H1 (cell line): Measurements from ENCODE around the gene RNPS1. TPM values are rescaled to one million over a fixed set of nuclear protein-coding genes. Genes with fewer than 3 reads are reported as not detected.
A peak's percentile ranks its signal among the peaks of the same experiment; 100 is the strongest.

Source experiments
- CTCF ChIA-PET: fragments of 300-600 bp; sonication (Branson Sonifier 250); formaldehyde crosslinking; loops from one replicate; lab custom pipeline; 2021; ENCODE audit not compliant: partially characterized antibody; lab: Charles Lee
- POLR2A ChIA-PET: fragments of 300-600 bp; sonication (Branson Sonifier 250); formaldehyde crosslinking; loops from one replicate; lab custom pipeline; 2021; ENCODE audit warnings: inconsistent platforms; ENCODE audit not compliant: partially characterized antibody; lab: Charles Lee
- DNase-seq, 2 experiments: peaks; one replicate each; pipeline versions ENCODE4 v3.0.0 to v3.0.0-alpha.2; 2010 to 2022; ENCODE audit warnings: low spot score in 2 of 2, low read depth in 1 of 2, mixed read lengths in 1 of 2
- FAIRE-seq: peaks from 2 replicates; lab custom pipeline; 2011; peaks lifted over from hg19 to GRCh38; lab: Jason Lieb, UNC
- H2AFZ ChIP-seq: 2 replicates; pipeline ENCODE4 v1.8.1; 2012; ENCODE audit warnings: low read length, inconsistent platforms
- H2AK5ac ChIP-seq: 2 replicates; pipeline ENCODE4 v1.6.1; 2013; ENCODE audit warnings: low read depth, low read length
- H2BK120ac ChIP-seq: replicated peaks from 2 replicates; pipeline ENCODE3; 2013; ENCODE audit warnings: low read depth, low read length, inconsistent platforms
- H2BK12ac ChIP-seq: 2 replicates; pipeline ENCODE4 v1.6.1; 2013; ENCODE audit warnings: low read depth, low read length
- H2BK15ac ChIP-seq: 2 replicates; pipeline ENCODE4 v1.6.1; 2013; ENCODE audit warnings: low read length
- H2BK20ac ChIP-seq: 2 replicates; pipeline ENCODE4 v1.6.1; 2013; ENCODE audit warnings: low read length
- H2BK5ac ChIP-seq: 2 replicates; pipeline ENCODE4 v1.6.1; 2013; ENCODE audit warnings: low read depth, low read length
- H3K14ac ChIP-seq: 2 replicates; pipeline ENCODE4 v1.6.1; 2013; ENCODE audit warnings: inconsistent platforms; ENCODE audit not compliant: insufficient read length
- H3K18ac ChIP-seq: 2 replicates; pipeline ENCODE4 v1.6.1; 2013; ENCODE audit warnings: low read length; ENCODE audit errors: extremely low read depth
- H3K23ac ChIP-seq: 2 replicates; pipeline ENCODE4 v1.6.1; 2013; ENCODE audit warnings: inconsistent platforms; ENCODE audit not compliant: insufficient read length
- H3K23me2 ChIP-seq: 2 replicates; pipeline ENCODE4 v1.6.1; 2013; ENCODE audit warnings: low read depth, low read length
- H3K27ac ChIP-seq: 2 replicates; pipeline ENCODE4 v1.6.1; 2011; ENCODE audit warnings: low read depth, low read length, inconsistent platforms
- H3K27me3 ChIP-seq, 4 experiments: replicated peaks in 1 of 4; 1 replicate in 1 of 4; 2 replicates in 3 of 4; pipeline versions ENCODE4 v1.6.1 to v1.8.1; 2011 to 2013; ENCODE audit warnings: low read length in 3 of 4, mild to moderate bottlenecking in 3 of 4, inconsistent platforms in 2 of 4, mixed read lengths in 2 of 4, moderate library complexity in 1 of 4; ENCODE audit not compliant: control insufficient read depth in 3 of 4, insufficient read depth in 3 of 4; ENCODE audit errors: extremely low read depth in 1 of 4
- H3K36me3 ChIP-seq, 4 experiments: 2 replicates each; pipeline versions ENCODE4 v1.6.1 to v1.8.1; 2011 to 2013; ENCODE audit warnings: mild to moderate bottlenecking in 4 of 4, low read length in 3 of 4, moderate library complexity in 2 of 4, control low read depth in 1 of 4, inconsistent platforms in 1 of 4; ENCODE audit not compliant: insufficient read depth in 4 of 4, control insufficient read depth in 2 of 4
- H3K4ac ChIP-seq: replicated peaks from 2 replicates; pipeline ENCODE3; 2013; ENCODE audit warnings: low read length, low read depth, mixed read lengths, inconsistent platforms; ENCODE audit not compliant: insufficient read length
- H3K4me1 ChIP-seq, 4 experiments: replicated peaks in 1 of 4; 1 replicate in 1 of 4; 2 replicates in 3 of 4; pipeline versions ENCODE4 v1.6.1 to v1.8.1; 2011 to 2013; ENCODE audit warnings: low read length in 3 of 4, inconsistent platforms in 2 of 4, mixed read lengths in 1 of 4; ENCODE audit not compliant: insufficient read depth in 4 of 4, control insufficient read depth in 3 of 4
- H3K4me2 ChIP-seq, 2 experiments: 2 replicates each; pipeline versions ENCODE4 v1.6.1 to v1.8.1; 2011 to 2013; ENCODE audit warnings: low read depth in 2 of 2, low read length in 2 of 2, control low read depth in 1 of 2, inconsistent platforms in 1 of 2, mild to moderate bottlenecking in 1 of 2; ENCODE audit not compliant: insufficient read depth in 1 of 2
- H3K4me3 ChIP-seq, 4 experiments: fragments of 200-600, 300-600 bp in 1 of 4; sonication (generic), shearing (Covaris generic), sonication (Bioruptor Twin) in 1 of 4; 2 replicates each; pipeline versions ENCODE4 v1.5.1 to v1.8.1; 2011 to 2016; ENCODE audit warnings: low read length in 4 of 4, low read depth in 3 of 4, control low read depth in 2 of 4, inconsistent platforms in 2 of 4, mild to moderate bottlenecking in 2 of 4, mixed read lengths in 1 of 4, moderate library complexity in 1 of 4; ENCODE audit not compliant: insufficient read depth in 2 of 4; ENCODE audit errors: extremely low read depth in 1 of 4
- H3K56ac ChIP-seq: replicated peaks from 2 replicates; pipeline ENCODE3; 2013; ENCODE audit warnings: low read depth, mild to moderate bottlenecking, mixed read lengths, low read length, inconsistent platforms; ENCODE audit not compliant: insufficient read length
- H3K79me1 ChIP-seq: 2 replicates; pipeline ENCODE4 v1.6.1; 2013; ENCODE audit warnings: low read depth, low read length, control low read depth
- H3K79me2 ChIP-seq, 2 experiments: 2 replicates each; pipeline versions ENCODE4 v1.6.1 to v1.8.1; 2012 to 2013; ENCODE audit warnings: low read length in 2 of 2, mild to moderate bottlenecking in 2 of 2, inconsistent platforms in 1 of 2; ENCODE audit not compliant: insufficient read depth in 2 of 2, control insufficient read depth in 1 of 2
- H3K9ac ChIP-seq, 4 experiments: replicated peaks in 1 of 4; 1 replicate in 1 of 4; 2 replicates in 3 of 4; pipeline versions ENCODE4 v1.6.1 to v1.8.1; 2011 to 2013; ENCODE audit warnings: low read depth in 3 of 4, low read length in 3 of 4, control low read depth in 2 of 4, mild to moderate bottlenecking in 2 of 4, moderate library complexity in 2 of 4, inconsistent platforms in 1 of 4; ENCODE audit errors: extremely low read depth in 1 of 4
- H3K9me3 ChIP-seq, 2 experiments: 2 replicates each; pipeline versions ENCODE4 v1.6.1 to v1.8.1; 2012 to 2013; ENCODE audit warnings: mild to moderate bottlenecking in 2 of 2, moderate library complexity in 2 of 2, control low read depth in 1 of 2, inconsistent platforms in 1 of 2, low read depth in 1 of 2, low read length in 1 of 2, mixed read lengths in 1 of 2; ENCODE audit not compliant: insufficient read depth in 2 of 2
- H4K20me1 ChIP-seq, 2 experiments: replicated peaks in 1 of 2; 2 replicates each; pipeline versions ENCODE3 to v1.8.1; 2011 to 2013; ENCODE audit warnings: inconsistent platforms in 2 of 2, low read length in 2 of 2, mild to moderate bottlenecking in 1 of 2; ENCODE audit not compliant: insufficient read depth in 2 of 2, control insufficient read depth in 1 of 2
- H4K5ac ChIP-seq: 2 replicates; pipeline ENCODE4 v1.6.1; 2013; ENCODE audit warnings: low read length, low read depth, mixed read lengths, inconsistent platforms; ENCODE audit not compliant: insufficient read length
- H4K8ac ChIP-seq: 2 replicates; pipeline ENCODE4 v1.8.0; 2013; ENCODE audit warnings: mild to moderate bottlenecking, moderate library complexity, low read length, inconsistent platforms; ENCODE audit not compliant: insufficient read depth; ENCODE audit errors: extremely low read depth
- H4K91ac ChIP-seq: replicated peaks from 2 replicates; pipeline ENCODE3; 2013; ENCODE audit warnings: low read length, mixed read lengths, inconsistent platforms; ENCODE audit not compliant: insufficient read length
- CHD1 ChIP-seq: IDR thresholded peaks from 2 replicates; pipeline ENCODE4 v1.6.1; 2012; ENCODE audit warnings: low read depth, low read length, improper control_type of control experiment
- WGBS, 2 experiments: shearing (Covaris generic) in 1 of 2; methylation state at CpG; one replicate each; pipeline versions ENCODE4 v1.1.6 to v1.1.7; 2013 to 2015; ENCODE audit warnings: low lambda C conversion rate in 2 of 2, mixed read lengths in 2 of 2, inconsistent platforms in 1 of 2, low coverage in 1 of 2, missing lambda C conversion rate in 1 of 2; ENCODE audit not compliant: insufficient replicate concordance in 2 of 2, insufficient coverage in 1 of 2, insufficient read length in 1 of 2; ENCODE audit errors: extremely low coverage in 1 of 2, missing lambda C conversion rate in 1 of 2; 5-methylcytosine and 5-hydroxymethylcytosine counted together
- polyA plus RNA-seq, 7 experiments: library from polyadenylated mRNA; depleted of rRNA in 3 of 7; stranded (reverse) in 5 of 7; unstranded in 2 of 7; fragments of >200 nt in 5 of 7; fragments of 200-250 nt in 2 of 7; gene quantifications; 1 replicate in 5 of 7; 2 replicates in 1 of 7; 4 replicates in 1 of 7; pipeline versions ENCODE4 v1.2.1 to v1.2.3, GENCODE V29; 2011 to 2013; ENCODE audit warnings: missing spikeins in 2 of 7, mixed read lengths in 2 of 7
- total RNA-seq: library from RNA; stranded (reverse); fragmentation: NEBNext Ultra II Directional; extraction: Animal tissue kit (Norgen Biotek cat#: 25700); gene quantifications from 2 replicates; pipeline ENCODE4 v1.2.1, GENCODE V29; 2021
- TF ChIP-seq, protein P1 (sequence below): IDR thresholded peaks from 2 replicates; pipeline ENCODE4 v1.6.1; 2012; ENCODE audit warnings: inconsistent platforms

The RNPS1 gene
- total and polyA plus RNA-seq, 2 of the 8 experiments (the other 6 are each of a cell fraction or from before 2014, with no cell fraction given): 330 to 350 TPM

DNA sequence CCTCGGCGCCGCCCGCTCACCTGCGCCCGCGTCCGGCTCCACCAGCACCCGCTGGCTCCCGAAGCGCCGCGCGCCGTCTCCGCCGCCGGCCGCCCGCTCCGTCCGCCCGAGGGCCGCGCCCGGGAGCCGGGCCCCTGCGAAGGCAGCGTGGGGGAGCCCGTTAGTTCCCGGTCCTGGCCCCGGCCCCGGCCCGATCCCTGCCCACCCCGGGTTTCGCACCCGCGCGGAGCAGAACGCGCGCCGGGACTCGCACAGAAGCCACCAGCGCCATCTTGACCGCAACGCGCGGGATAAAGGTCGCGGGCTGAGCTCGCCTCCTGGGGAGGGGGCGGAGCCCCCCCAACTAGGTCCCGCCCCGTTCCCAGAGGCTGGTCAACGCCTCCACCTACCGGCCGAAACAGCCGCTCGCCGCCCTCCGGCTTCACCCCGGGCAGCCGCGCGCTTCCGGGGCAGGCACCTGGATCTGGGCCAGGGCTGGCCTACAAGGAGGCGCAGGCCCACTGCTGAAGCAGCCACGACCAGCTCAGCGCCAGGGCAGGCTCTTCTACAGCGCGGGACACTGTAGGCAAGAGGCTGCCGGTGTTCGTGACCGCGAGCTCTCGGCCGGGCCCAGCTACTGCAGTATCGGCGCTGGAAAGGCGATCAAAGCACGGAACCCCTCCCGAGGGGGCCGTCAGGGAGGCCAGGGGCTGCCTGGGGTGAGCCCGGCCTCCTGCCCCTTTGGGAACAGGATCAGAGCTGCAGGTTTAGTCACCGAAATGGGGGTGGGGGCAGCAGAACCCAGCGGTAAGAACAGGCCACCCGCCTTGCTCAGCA is 16.4 kb downstream of the RNPS1 start, which contains the start of gene ECI1:
Gene ECI1 (minus strand): TSS at position 292 of the 816 bp plus-strand sequence. CDS start 21 bp downstream, at position 271.
- H3K23me2 ChIP-seq: peaks cover 3% of the 10 kb centered on the region; the same call in 1 of the 2 replicates
- peaks cover 4% of the 10 kb centered on the region; the same call in 1 of the 2 replicates for H3K79me1 ChIP-seq
- H2BK5ac ChIP-seq: peak within 1 kb of the TSS; percentile 90
- H3K23ac ChIP-seq: no peak within 1 kb of the TSS
- ChIA-PET CTCF (interaction anchor here (0.5 to 2.6 kb wide), 20 partner anchors 9 to 695 kb away, joined by 3 to 26 read pairs (median 4); partner anchors contain the start of gene DNASE1L2), POLR2A (interaction anchor here (0.6 to 13.9 kb wide), 41 partner anchors 12 to 352 kb away, joined by 3 to 228 read pairs (median 5); partner anchors contain the start of genes AMDHD2, CEMP1, DNASE1L2 and E4F1)
- H2AK5ac ChIP-seq: peak within 1 kb of the TSS; percentile 9; the same call in 1 of the 2 replicates
- peak within 1 kb of the TSS; percentile 76 to 95 (median 83) for H3K4me3 ChIP-seq
- WGBS, 2 experiments: 6% methylated on average over 82 of the region's 88 CpGs; no CpG with 5 or more reads in 1 of the 2 experiments
- H4K8ac ChIP-seq: peak within 1 kb of the TSS; percentile 96
- H3K27me3 ChIP-seq: no peaks in the 10 kb centered on the region
- peak within 1 kb of the TSS; percentile 68 to 95 (median 79) for H3K9ac ChIP-seq
- peaks cover 6 to 13% of the 10 kb centered on the region in 2 experiments for H4K20me1 ChIP-seq
- no peaks in the 10 kb centered on the region for H3K9me3 ChIP-seq
- peaks cover 0 to 23% of the 10 kb centered on the region in 2 experiments; a peak in 2 of 4 replicates for H3K79me2 ChIP-seq
- H3K56ac ChIP-seq: peak within 1 kb of the TSS; percentile 42
- peak within 1 kb of the TSS; percentile 86 for H3K27ac ChIP-seq
- H3K36me3 ChIP-seq: peaks cover 19 to 46% (median 34%) of the 10 kb centered on the region in 4 experiments
- no peak within 1 kb of the TSS for H3K14ac ChIP-seq
- peak within 1 kb of the TSS; percentile 63 to 84 for H3K4me2 ChIP-seq
- no peak within 1 kb of the TSS for H3K4ac ChIP-seq
- no peak within 1 kb of the TSS for H2BK20ac ChIP-seq
- no peak within 1 kb of the TSS for H4K91ac ChIP-seq
- DNase-seq (peak; percentile 84 to 96), FAIRE-seq (no peak)
- no peak within 1 kb of the TSS for H2BK120ac ChIP-seq
- H4K5ac ChIP-seq: peak within 1 kb of the TSS; percentile 87
- H3K4me1 ChIP-seq: peaks cover 4 to 6% (median 5%) of the 10 kb centered on the region in 4 experiments; a peak in 6 of 7 replicates
- peak within 1 kb of the TSS; percentile 78 for H3K18ac ChIP-seq
- peak within 1 kb of the TSS; percentile 68; the same call in 1 of the 2 replicates for H2BK12ac ChIP-seq
- H2AFZ ChIP-seq: no peak within 1 kb of the TSS
- no peak within 1 kb of the TSS for H2BK15ac ChIP-seq
- TF ChIP-seq, protein P1, sequence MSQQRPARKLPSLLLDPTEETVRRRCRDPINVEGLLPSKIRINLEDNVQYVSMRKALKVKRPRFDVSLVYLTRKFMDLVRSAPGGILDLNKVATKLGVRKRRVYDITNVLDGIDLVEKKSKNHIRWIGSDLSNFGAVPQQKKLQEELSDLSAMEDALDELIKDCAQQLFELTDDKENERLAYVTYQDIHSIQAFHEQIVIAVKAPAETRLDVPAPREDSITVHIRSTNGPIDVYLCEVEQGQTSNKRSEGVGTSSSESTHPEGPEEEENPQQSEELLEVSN: peak; percentile 25; the same call in 1 of the 2 replicates
- no peak for TF ChIP-seq CHD1
